PC-3 (cell line): ENCODE results near the gene BIK. TPM values are rescaled to one million over a fixed set of nuclear protein-coding genes. Genes with fewer than 3 reads are reported as not detected.

Experiments
- ATAC-seq: fragments of 200-7000 bp; cut with Tn5 transposase; 2 replicates; pipeline ENCODE4 v1.9.1; 2020; ENCODE audit warnings: mild to moderate bottlenecking, moderate library complexity
- BruUV-seq: library from RNA; stranded (reverse); fragments of 400-500 nt; replicated peaks from 2 replicates; lab custom pipeline; 2021; lab: Mats Ljungman, UMichigan
- CTCF ChIA-PET: fragments of 300-600 bp; sonication (Branson Sonifier 250); formaldehyde crosslinking; loops from one replicate; lab custom pipeline; 2022; ENCODE audit warnings: antibody characterized with exemption; lab: Charles Lee
- POLR2A ChIA-PET: fragments of 300-600 bp; sonication (Branson Sonifier 250); formaldehyde crosslinking; loops from one replicate; lab custom pipeline; 2022; ENCODE audit warnings: antibody characterized with exemption; ENCODE audit not compliant: unreplicated experiment; lab: Charles Lee
- DNase-seq: peaks from one replicate; pipeline ENCODE4 v3.0.0-alpha.2; 2015
- H2AFZ ChIP-seq: fragments of 300-600 bp; sonication (generic); 2 replicates; pipeline ENCODE4 v1.6.0; 2016; ENCODE audit warnings: antibody characterized with exemption, low read length
- H3F3A ChIP-seq: fragments of 300-600 bp; sonication (generic); one replicate; pipeline ENCODE4 v1.6.0; 2017; ENCODE audit warnings: antibody characterized with exemption, low read length, control low read depth, mild to moderate bottlenecking; ENCODE audit not compliant: unreplicated experiment
- H3K27ac ChIP-seq: fragments of 300-600 bp; sonication (generic); 2 replicates; pipeline ENCODE4 v1.5.1; 2016; ENCODE audit warnings: mild to moderate bottlenecking, low read length
- H3K27me3 ChIP-seq: fragments of 300-600 bp; sonication (generic); 2 replicates; pipeline ENCODE4 v1.6.1; 2016; ENCODE audit warnings: low read length, mixed read lengths
- H3K36me3 ChIP-seq: fragments of 300-600 bp; sonication (generic); 2 replicates; pipeline ENCODE4 v1.6.1; 2016; ENCODE audit warnings: low read depth, mixed run types, low read length, mixed read lengths
- H3K4me1 ChIP-seq: fragments of 300-600 bp; sonication (generic); 2 replicates; pipeline ENCODE4 v1.5.1; 2016; ENCODE audit warnings: low read length; ENCODE audit not compliant: insufficient read depth
- H3K4me2 ChIP-seq: fragments of 300-600 bp; sonication (generic); 2 replicates; pipeline ENCODE4 v1.6.0; 2016; ENCODE audit warnings: low read length
- H3K4me3 ChIP-seq: fragments of 300-600 bp; sonication (generic); 2 replicates; pipeline ENCODE4 v1.5.1; 2016; ENCODE audit warnings: mild to moderate bottlenecking, low read length, mixed read lengths
- H3K79me2 ChIP-seq: fragments of 300-600 bp; sonication (generic); 2 replicates; pipeline ENCODE4 v1.6.1; 2017; ENCODE audit warnings: low read length, mixed read lengths
- H3K9ac ChIP-seq: fragments of 300-600 bp; sonication (generic); 2 replicates; pipeline ENCODE4 v1.6.0; 2016; ENCODE audit warnings: mild to moderate bottlenecking, low read length
- H3K9me2 ChIP-seq: fragments of 300-600 bp; sonication (generic); replicated peaks from 2 replicates; pipeline ENCODE4 v1.6.1; 2016; ENCODE audit warnings: mixed run types, low read length, mixed read lengths
- H3K9me3 ChIP-seq: fragments of 300-600 bp; sonication (generic); 2 replicates; pipeline ENCODE4 v1.6.1; 2016; ENCODE audit warnings: low read length, mixed read lengths
- H4K20me1 ChIP-seq: fragments of 300-600 bp; sonication (generic); 2 replicates; pipeline ENCODE4 v1.6.1; 2016; ENCODE audit warnings: low read length, mixed read lengths
- EZH2 ChIP-seq: fragments of 300-600 bp; sonication (generic); IDR thresholded peaks from one replicate; pipeline ENCODE4 v1.6.1; 2017; ENCODE audit warnings: antibody characterized with exemption, mild to moderate bottlenecking, low read length; ENCODE audit not compliant: unreplicated experiment
- EZH2phosphoT487 ChIP-seq: fragments of 300-600 bp; sonication (generic); IDR thresholded peaks from 2 replicates; pipeline ENCODE4 v1.6.1; 2018; ENCODE audit warnings: mild to moderate bottlenecking, antibody characterized with exemption, low read length, borderline replicate concordance
- intact Hi-C: fragments of 100-400 bp; cut with micrococcal nuclease; formaldehyde crosslinking; loops from 2 replicates; pipeline ENCODE4 v1.9.0; 2023
- total RNA-seq: library from RNA; depleted of rRNA; stranded (reverse); fragments of >200 nt; gene quantifications from 2 replicates; pipeline ENCODE4 v1.2.3, GENCODE V29; 2014
- TF ChIP-seq, protein P1 (sequence below): fragments of 300-600 bp; sonication (generic); conservative IDR thresholded peaks from 2 replicates; pipeline ENCODE4 v1.5.1; 2017; ENCODE audit warnings: antibody characterized with exemption, low read depth, mild to moderate bottlenecking, low read length

BIK gene
- total RNA-seq, 1 experiment from 2014 or later: 24.6 TPM

DNA sequence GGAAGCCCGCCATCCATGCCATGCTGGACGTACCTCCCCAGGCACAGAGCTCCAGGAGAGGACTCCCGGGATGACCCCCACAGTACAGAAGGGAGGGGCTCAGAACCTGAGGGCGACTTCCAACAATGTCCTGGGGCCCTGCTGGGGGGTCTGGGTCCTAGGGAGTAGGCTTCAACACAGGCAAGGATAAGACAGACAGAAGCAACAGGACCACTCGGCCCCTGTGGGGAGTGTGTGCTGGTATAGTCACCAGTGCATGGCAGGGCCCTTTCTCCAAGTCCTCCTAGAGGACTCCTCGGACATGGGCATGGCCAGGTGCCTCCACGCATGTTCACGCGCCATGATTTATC lies 59.6 kb downstream of the BIK start:
- no peak overlapping the region for H2AFZ ChIP-seq
- H3K79me2 ChIP-seq: no peaks in the 10 kb centered on the region
- ChIA-PET CTCF (interaction anchor here (0.6 kb wide), 1 partner anchor 177 kb away, joined by 4 read pairs; no protein-coding TSS in a partner anchor), POLR2A (no interaction called here)
- H3K9me2 ChIP-seq: no peaks in the 10 kb centered on the region
- no peak overlapping the region for H3K9ac ChIP-seq
- no peak overlapping the region for H3K27ac ChIP-seq
- no TSS peak for BruUV-seq
- H3K36me3 ChIP-seq: no peaks in the 10 kb centered on the region
- ATAC-seq: no peak
- TF ChIP-seq EZH2phosphoT487: no peak
- intact Hi-C loops: no loop called here
- no peak overlapping the region for H3K4me2 ChIP-seq
- H3K27me3 ChIP-seq: no peaks in the 10 kb centered on the region
- H3K4me3 ChIP-seq: no peak overlapping the region
- DNase-seq: no peak
- no peaks in the 10 kb centered on the region for H3K9me3 ChIP-seq
- H3K4me1 ChIP-seq: no peaks in the 10 kb centered on the region
- H4K20me1 ChIP-seq: no peaks in the 10 kb centered on the region
- H3F3A ChIP-seq: no peaks in the 10 kb centered on the region

DNA sequence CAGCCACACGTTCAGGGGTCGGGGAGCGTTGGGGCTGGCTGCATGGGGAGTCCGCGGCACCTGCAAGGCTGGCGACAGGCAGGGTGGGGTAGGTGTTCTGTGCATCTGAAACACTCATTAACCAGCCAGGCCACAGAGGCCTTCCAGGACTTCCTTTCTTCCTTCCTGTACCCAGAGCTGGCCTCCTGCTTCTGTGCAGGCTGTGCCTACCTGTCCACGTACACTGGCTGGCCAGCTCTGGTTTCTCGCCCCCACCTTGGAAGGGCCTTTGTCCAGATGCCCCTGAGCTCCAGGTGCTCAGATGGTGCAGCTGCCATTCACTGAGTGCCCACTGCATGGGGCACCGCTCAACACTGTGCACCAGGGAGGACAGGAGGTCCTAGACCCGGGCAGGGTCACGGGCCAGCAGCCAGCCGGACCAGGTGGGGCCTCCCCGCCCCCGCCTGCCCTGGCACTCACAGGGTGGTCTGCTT lies 60.5 kb downstream of the BIK start:
- H4K20me1 ChIP-seq: no peaks in the 10 kb centered on the region
- H2AFZ ChIP-seq: no peak overlapping the region
- ChIA-PET CTCF (no interaction called here), POLR2A (no interaction called here)
- intact Hi-C loops: no loop called here
- H3K27me3 ChIP-seq: no peaks in the 10 kb centered on the region
- BruUV-seq: no TSS peak
- ATAC-seq: no peak
- no peak overlapping the region for H3K27ac ChIP-seq
- no peaks in the 10 kb centered on the region for H3K9me3 ChIP-seq
- no peak overlapping the region for H3K9ac ChIP-seq
- no peak overlapping the region for H3K4me3 ChIP-seq
- H3K36me3 ChIP-seq: no peaks in the 10 kb centered on the region
- DNase-seq: no peak
- H3K4me1 ChIP-seq: no peaks in the 10 kb centered on the region
- H3K4me2 ChIP-seq: no peak overlapping the region
- H3K79me2 ChIP-seq: no peaks in the 10 kb centered on the region
- H3K9me2 ChIP-seq: no peaks in the 10 kb centered on the region
- no peaks in the 10 kb centered on the region for H3F3A ChIP-seq
- TF ChIP-seq EZH2phosphoT487 (no peak), EZH2 (no peak)
- TF ChIP-seq, protein P1, sequence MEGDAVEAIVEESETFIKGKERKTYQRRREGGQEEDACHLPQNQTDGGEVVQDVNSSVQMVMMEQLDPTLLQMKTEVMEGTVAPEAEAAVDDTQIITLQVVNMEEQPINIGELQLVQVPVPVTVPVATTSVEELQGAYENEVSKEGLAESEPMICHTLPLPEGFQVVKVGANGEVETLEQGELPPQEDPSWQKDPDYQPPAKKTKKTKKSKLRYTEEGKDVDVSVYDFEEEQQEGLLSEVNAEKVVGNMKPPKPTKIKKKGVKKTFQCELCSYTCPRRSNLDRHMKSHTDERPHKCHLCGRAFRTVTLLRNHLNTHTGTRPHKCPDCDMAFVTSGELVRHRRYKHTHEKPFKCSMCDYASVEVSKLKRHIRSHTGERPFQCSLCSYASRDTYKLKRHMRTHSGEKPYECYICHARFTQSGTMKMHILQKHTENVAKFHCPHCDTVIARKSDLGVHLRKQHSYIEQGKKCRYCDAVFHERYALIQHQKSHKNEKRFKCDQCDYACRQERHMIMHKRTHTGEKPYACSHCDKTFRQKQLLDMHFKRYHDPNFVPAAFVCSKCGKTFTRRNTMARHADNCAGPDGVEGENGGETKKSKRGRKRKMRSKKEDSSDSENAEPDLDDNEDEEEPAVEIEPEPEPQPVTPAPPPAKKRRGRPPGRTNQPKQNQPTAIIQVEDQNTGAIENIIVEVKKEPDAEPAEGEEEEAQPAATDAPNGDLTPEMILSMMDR: no peak

DNA sequence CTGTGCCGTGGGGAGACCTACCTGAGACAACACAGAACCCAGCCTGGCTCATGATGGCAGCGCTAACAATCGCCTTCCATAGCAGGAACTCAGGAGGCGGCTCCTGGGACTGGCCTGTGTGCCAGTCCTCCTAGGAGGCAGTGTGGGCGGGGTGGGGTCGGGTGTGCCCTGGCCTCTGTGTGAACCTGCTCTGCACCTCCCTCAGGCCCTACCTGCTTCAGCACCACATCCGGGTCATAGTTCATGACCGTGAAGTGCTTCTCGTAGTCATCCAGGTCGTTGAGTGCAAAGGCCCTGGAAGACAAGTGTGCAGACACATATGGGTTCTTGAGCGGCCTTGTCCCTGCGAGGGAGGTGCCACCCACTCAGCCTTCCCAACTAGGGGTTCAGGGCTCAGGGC lies 61.1 kb downstream of the BIK start:
- H3K9ac ChIP-seq: no peak overlapping the region
- BruUV-seq: no TSS peak
- H3K36me3 ChIP-seq: no peaks in the 10 kb centered on the region
- no peaks in the 10 kb centered on the region for H3K27me3 ChIP-seq
- H3F3A ChIP-seq: no peaks in the 10 kb centered on the region
- no peak overlapping the region for H3K27ac ChIP-seq
- intact Hi-C loops: no loop called here
- H3K79me2 ChIP-seq: no peaks in the 10 kb centered on the region
- no peak for DNase-seq
- no peaks in the 10 kb centered on the region for H3K9me3 ChIP-seq
- H3K4me1 ChIP-seq: no peaks in the 10 kb centered on the region
- ATAC-seq: no peak
- POLR2A ChIA-PET: no interaction called here
- no peaks in the 10 kb centered on the region for H4K20me1 ChIP-seq
- no peaks in the 10 kb centered on the region for H3K9me2 ChIP-seq
- no peak overlapping the region for H3K4me3 ChIP-seq
- TF ChIP-seq EZH2 (no peak), EZH2phosphoT487 (no peak)
- TF ChIP-seq, protein P1: no peak
- CTCF ChIA-PET: no interaction called here
- H3K4me2 ChIP-seq: no peak overlapping the region
- no peak overlapping the region for H2AFZ ChIP-seq
